Keratinocyte (primary cell): Measurements from ENCODE around the gene SLC25A13.

Experiments
- EZH2 ChIP-seq: IDR thresholded peaks from one replicate; pipeline ENCODE4 v1.6.1; 2012; ENCODE audit warnings: inconsistent platforms, mild to moderate bottlenecking, low read length, moderate library complexity
- TF ChIP-seq, protein P1 (sequence below), 3 experiments: IDR thresholded peaks in 1 of 3; conservative IDR thresholded peaks in 1 of 3; optimal IDR thresholded peaks in 1 of 3; 2 replicates in 2 of 3; 3 replicates in 1 of 3; pipeline versions ENCODE3 to v1.5.1; 2011; ENCODE audit warnings: low read length in 3 of 3, mild to moderate bottlenecking in 3 of 3, moderate library complexity in 2 of 3, control low read depth in 1 of 3, inconsistent platforms in 1 of 3; ENCODE audit not compliant: insufficient read depth in 2 of 3; ENCODE audit errors: extremely low read depth in 1 of 3

DNA sequence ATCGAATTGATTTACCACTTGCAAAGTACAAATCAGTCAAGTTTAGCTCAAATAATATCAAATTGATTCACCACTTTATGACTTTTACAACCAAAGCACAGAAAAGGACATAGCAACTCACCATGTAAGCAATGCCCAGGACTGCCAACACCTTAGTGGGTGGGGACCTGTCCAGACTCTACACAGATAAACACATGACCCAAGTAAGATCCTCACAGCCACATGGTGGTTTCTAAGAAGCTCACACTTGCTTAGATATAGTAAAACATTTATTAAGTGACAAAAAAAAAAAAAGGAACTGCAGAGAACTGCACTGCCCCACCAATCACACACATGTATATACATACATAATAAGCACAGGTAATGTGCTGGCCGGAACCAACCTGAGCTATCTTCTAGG, 116.2 kb downstream of the SLC25A13 start:
- TF ChIP-seq, protein P1, sequence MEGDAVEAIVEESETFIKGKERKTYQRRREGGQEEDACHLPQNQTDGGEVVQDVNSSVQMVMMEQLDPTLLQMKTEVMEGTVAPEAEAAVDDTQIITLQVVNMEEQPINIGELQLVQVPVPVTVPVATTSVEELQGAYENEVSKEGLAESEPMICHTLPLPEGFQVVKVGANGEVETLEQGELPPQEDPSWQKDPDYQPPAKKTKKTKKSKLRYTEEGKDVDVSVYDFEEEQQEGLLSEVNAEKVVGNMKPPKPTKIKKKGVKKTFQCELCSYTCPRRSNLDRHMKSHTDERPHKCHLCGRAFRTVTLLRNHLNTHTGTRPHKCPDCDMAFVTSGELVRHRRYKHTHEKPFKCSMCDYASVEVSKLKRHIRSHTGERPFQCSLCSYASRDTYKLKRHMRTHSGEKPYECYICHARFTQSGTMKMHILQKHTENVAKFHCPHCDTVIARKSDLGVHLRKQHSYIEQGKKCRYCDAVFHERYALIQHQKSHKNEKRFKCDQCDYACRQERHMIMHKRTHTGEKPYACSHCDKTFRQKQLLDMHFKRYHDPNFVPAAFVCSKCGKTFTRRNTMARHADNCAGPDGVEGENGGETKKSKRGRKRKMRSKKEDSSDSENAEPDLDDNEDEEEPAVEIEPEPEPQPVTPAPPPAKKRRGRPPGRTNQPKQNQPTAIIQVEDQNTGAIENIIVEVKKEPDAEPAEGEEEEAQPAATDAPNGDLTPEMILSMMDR (optimal IDR thresholded peaks at IDR 0.05 in 1 of 3, IDR thresholded peaks at IDR 0.05 in 1 of 3, conservative IDR thresholded peaks at IDR 0.05 in 1 of 3; ENCODE audit: extremely low read depth in 1 of 3, insufficient read depth in 2 of 3, low read length in 3 of 3): no peak
- no peak for TF ChIP-seq EZH2
